Naive thymus-derived CD8-positive, alpha-beta T cell (primary cell): ENCODE results near the gene FNDC7. TPM values are rescaled to one million over a fixed set of nuclear protein-coding genes. Genes with fewer than 3 reads are reported as not detected.
A peak's percentile ranks its signal among the peaks of the same experiment; 100 is the strongest.
"Not testable (repeated sequence)": the region's sequence is repeated elsewhere in the genome, so short reads cannot be mapped to it uniquely, and the experiment has no call there.

Experiments used
- ATAC-seq, 2 donors: fragments of 150-1000 bp; cut with Tn5 transposase in 1 of 2; sonication (Bioruptor Pico), chemical (Tn5 transposase) in 1 of 2; 1 replicate in 1 of 2; 2 replicates in 1 of 2; pipeline ENCODE4 v1.10.0; 2021; ENCODE audit warnings: mild to moderate bottlenecking in 2 of 2, moderate library complexity in 2 of 2
- POLR2A ChIA-PET: fragments of 350-600 bp; sonication (Branson Sonifier 250); formaldehyde crosslinking; loops from one replicate; lab custom pipeline; 2021; ENCODE audit warnings: antibody characterized with exemption; lab: Charles Lee
- DNase-seq, 10 donors: peaks; one replicate each; pipeline versions ENCODE4 v3.0.0 to v3.0.0-alpha.2; 2020 to 2022
- H3K27ac Mint-ChIP-seq, 10 donors: one replicate each; pipeline ENCODE4 v1.8.0; 2020 to 2022; ENCODE audit warnings: mild to moderate bottlenecking in 10 of 10, mixed read lengths in 10 of 10, moderate library complexity in 4 of 10, inconsistent platforms in 1 of 10
- H3K27me3 Mint-ChIP-seq, 5 donors: one replicate each; pipeline ENCODE4 v1.8.0; 2021 to 2022; ENCODE audit warnings: mixed read lengths in 5 of 5
- H3K36me3 Mint-ChIP-seq, 3 donors: one replicate each; pipeline ENCODE4 v1.8.0; 2020 to 2022; ENCODE audit warnings: mixed read lengths in 3 of 3, mild to moderate bottlenecking in 2 of 3, inconsistent platforms in 1 of 3
- H3K4me1 Mint-ChIP-seq, 4 donors: one replicate each; pipeline ENCODE4 v1.8.0; 2021 to 2022; ENCODE audit warnings: mixed read lengths in 4 of 4
- H3K4me3 Mint-ChIP-seq, 10 donors: one replicate each; pipeline ENCODE4 v1.8.0; 2020 to 2022; ENCODE audit warnings: mild to moderate bottlenecking in 10 of 10, mixed read lengths in 10 of 10, moderate library complexity in 6 of 10, inconsistent platforms in 1 of 10
- H3K9me3 Mint-ChIP-seq, 9 donors: one replicate each; pipeline ENCODE4 v1.8.0; 2020 to 2022; ENCODE audit warnings: mixed read lengths in 9 of 9, mild to moderate bottlenecking in 3 of 9, inconsistent platforms in 1 of 9, moderate library complexity in 1 of 9
- polyA plus RNA-seq, 3 donors: library from polyadenylated mRNA; unstranded; fragments of 300-500 nt; fragmentation: Illumina TruSeq; gene quantifications; one replicate each; pipeline ENCODE4 v1.2.3, GENCODE V29; 2021
- total RNA-seq, 8 experiments: library from RNA in 2 of 8; stranded (reverse) in 2 of 8; gene quantifications; one replicate each; pipeline ENCODE4 v1.2.3 and lab custom pipeline; 2021 to 2026

FNDC7 gene
- total and polyA plus RNA-seq, 5 experiments from 2014 or later, result 0.22 to 0.34 TPM; not detected in 3

DNA sequence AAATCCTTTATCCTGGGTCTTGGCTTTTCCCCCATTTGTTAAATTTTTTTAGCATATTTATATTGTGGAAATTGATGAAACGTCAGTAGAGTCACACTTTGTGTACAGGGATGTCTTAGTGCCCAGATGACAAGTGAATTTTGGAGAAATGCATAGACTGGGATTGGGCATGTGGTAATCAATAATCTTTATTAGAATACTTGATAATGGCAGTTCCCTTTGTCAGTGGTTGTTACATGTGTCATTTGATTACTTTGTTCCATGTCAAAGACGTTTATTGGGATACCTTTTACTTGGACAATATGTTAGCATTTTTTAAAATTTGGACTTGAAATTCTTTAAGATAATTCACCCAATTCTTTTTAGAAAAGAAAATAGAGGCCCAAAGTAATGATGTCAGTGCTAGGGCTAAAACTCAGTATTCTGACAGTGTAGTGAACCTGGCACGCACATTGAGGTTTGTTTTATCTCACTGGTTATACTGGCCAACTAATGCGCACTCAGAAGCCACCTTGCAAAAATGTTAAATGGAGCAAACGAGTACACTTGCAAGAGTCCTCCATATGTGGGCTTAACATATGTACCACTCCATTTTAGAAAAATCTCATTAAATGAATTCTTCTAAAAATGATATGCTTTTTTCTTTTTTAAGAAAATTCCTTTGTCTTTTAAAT, 11.4 kb upstream of the FNDC7 start:
- Mint-ChIP-seq H3K4me3 (no peak overlapping the region), H3K27ac (peak overlapping the region; percentile 9 to 97 (median 68)), H3K4me1 (peaks cover 21 to 86% (median 55%) of the 10 kb centered on the region in 4 donors), H3K9me3 (no peaks in the 10 kb centered on the region), H3K27me3 (no peaks in the 10 kb centered on the region), H3K36me3 (peaks cover 0 to 52% (median 40%) of the 10 kb centered on the region in 3 donors)
- POLR2A ChIA-PET, result interaction anchor here (0.6 to 9.8 kb wide), 3 partner anchors 8 to 505 kb away, joined by 3 to 122 read pairs (median 5); partner anchors contain the start of gene PRPF38B
- ATAC-seq, result peak in 1 of 2 donors; percentile 16
- DNase-seq, result peak in 3 of 10 donors; percentile 6 to 22 (median 21)

DNA sequence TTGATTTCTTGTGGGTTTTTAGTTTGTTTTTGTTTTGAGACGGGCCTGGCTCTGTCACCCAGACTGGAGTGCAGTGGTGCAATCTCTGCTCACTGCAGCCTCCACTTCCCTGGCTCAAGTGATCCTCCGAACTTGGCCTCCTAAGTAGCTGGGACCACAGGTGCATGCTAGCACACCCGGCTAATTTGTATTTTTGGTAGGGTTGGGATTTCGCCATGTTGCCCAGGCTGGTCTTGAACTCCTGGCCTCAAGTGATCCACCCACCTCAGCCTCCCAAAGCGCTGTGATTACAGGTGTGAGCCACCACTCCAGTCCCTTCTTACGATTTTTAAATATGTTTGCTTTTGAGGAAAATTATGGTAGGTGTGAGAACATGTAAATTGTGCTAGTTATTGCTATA, 10.6 kb upstream of the FNDC7 start:
- not testable (repeated sequence) for ATAC-seq, H3K27me3 Mint-ChIP-seq, DNase-seq, H3K9me3 Mint-ChIP-seq
- peaks cover 0 to 45% (median 33%) of the 10 kb centered on the region in 3 donors for H3K36me3 Mint-ChIP-seq
- POLR2A ChIA-PET, result interaction anchor here (9.8 kb wide), 1 partner anchor 9 kb away, joined by 122 read pairs; the partner anchor contains the start of gene PRPF38B
- H3K4me3 Mint-ChIP-seq, result peak overlapping the region in 1 of 10 donors; percentile 20
- H3K27ac Mint-ChIP-seq, result peak overlapping the region in 8 of 10 donors; percentile 9 to 97 (median 60)
- peaks cover 21 to 78% (median 50%) of the 10 kb centered on the region in 4 donors for H3K4me1 Mint-ChIP-seq

DNA sequence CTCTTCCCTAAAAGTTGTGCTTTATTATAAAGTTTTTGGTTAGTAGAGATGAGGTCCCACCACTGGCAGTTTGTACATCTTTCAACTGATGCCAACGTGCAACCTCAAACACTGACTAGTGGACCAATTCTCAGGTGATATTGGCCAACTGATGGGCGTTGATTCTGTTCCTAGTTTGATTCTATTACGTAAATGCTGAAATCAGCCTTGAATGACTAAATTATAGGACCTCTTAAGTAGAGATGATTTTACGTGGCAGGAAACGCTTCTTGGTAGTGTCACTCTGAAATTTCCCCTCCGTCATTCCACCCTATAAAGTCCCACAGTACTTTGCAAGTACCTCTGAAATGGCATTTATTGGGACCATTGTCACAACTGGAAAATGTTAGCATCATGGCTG, 8.8 kb upstream of the FNDC7 start:
- H3K27ac Mint-ChIP-seq, result peak overlapping the region; percentile 79 to 97 (median 88)
- POLR2A ChIA-PET, result interaction anchor here (0.5 to 9.8 kb wide), 3 partner anchors 8 to 62 kb away, joined by 3 to 122 read pairs (median 3); partner anchors contain the start of gene PRPF38B
- H3K4me3 Mint-ChIP-seq, result peak overlapping the region in 9 of 10 donors; percentile 30 to 82 (median 65)
- peaks cover 0 to 26% (median 21%) of the 10 kb centered on the region in 3 donors for H3K36me3 Mint-ChIP-seq
- ATAC-seq, result peak; percentile 41 to 69
- peaks cover 27 to 66% (median 42%) of the 10 kb centered on the region in 4 donors for H3K4me1 Mint-ChIP-seq
- H3K27me3 Mint-ChIP-seq, result no peaks in the 10 kb centered on the region
- peak in 5 of 10 donors; percentile 17 to 52 (median 35) for DNase-seq
- no peaks in the 10 kb centered on the region for H3K9me3 Mint-ChIP-seq

DNA sequence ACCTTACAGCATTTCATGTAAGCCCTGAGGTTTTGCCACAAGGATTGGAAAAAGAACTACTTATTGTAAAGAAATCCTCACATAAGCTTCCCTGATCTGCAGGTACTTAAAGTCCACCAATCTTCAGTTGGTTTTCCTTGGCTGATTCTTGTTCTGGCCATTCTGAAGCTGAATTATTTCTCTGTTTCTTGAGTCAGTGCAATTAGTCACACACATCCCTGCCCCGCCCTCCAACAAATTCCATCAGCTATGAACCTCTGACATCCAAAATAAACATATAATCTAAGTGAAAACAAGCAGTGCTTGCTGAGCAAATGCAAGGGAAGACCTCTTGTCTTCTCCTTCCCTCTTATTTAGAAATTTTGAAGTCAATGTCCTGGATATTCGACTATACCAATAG, 8.2 kb upstream of the FNDC7 start:
- Mint-ChIP-seq H3K4me3 (peak overlapping the region in 3 of 10 donors; percentile 30 to 82 (median 71)), H3K4me1 (peaks cover 23 to 63% (median 42%) of the 10 kb centered on the region in 4 donors), H3K27ac (peak overlapping the region in 9 of 10 donors; percentile 63 to 97 (median 88)), H3K27me3 (no peaks in the 10 kb centered on the region), H3K9me3 (no peaks in the 10 kb centered on the region), H3K36me3 (peaks cover 0 to 21% (median 15%) of the 10 kb centered on the region in 3 donors)
- DNase-seq, result no peak
- POLR2A ChIA-PET, result interaction anchor here (0.5 to 9.8 kb wide), 3 partner anchors 8 to 61 kb away, joined by 3 to 122 read pairs (median 3); partner anchors contain the start of genes FNDC7 and PRPF38B
- no peak for ATAC-seq

DNA sequence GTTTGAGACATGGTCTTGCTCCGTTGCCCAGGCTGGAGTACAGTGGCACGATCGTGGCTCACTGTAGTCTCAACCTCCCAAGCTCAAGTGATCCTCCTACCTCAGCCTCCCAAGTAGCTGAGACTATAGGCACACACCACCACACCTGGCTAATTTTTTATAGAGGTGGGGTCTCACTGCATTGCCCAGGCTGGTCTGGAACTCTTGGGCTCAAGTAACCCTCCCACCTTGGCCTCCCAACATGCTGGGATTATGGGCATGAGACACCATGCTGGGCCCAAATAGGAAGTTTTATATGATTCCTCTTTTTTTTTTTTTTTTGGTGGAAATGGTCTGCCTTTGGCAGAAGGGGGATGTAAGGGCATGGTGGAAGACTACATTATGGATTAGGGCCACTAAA, 6.1 kb upstream of the FNDC7 start:
- H3K27ac Mint-ChIP-seq, result peak overlapping the region in 2 of 10 donors; percentile 17 to 68
- no peaks in the 10 kb centered on the region for H3K27me3 Mint-ChIP-seq
- H3K36me3 Mint-ChIP-seq, result peaks cover 0 to 7% (median 5%) of the 10 kb centered on the region in 3 donors
- peaks cover 15 to 45% (median 33%) of the 10 kb centered on the region in 4 donors for H3K4me1 Mint-ChIP-seq
- POLR2A ChIA-PET, result interaction anchor here (9.8 kb wide), 1 partner anchor 13 kb away, joined by 122 read pairs; the partner anchor contains the start of gene PRPF38B
- ATAC-seq (no peak), DNase-seq (no peak)
- H3K9me3 Mint-ChIP-seq, result no peaks in the 10 kb centered on the region
- H3K4me3 Mint-ChIP-seq, result no peak overlapping the region

DNA sequence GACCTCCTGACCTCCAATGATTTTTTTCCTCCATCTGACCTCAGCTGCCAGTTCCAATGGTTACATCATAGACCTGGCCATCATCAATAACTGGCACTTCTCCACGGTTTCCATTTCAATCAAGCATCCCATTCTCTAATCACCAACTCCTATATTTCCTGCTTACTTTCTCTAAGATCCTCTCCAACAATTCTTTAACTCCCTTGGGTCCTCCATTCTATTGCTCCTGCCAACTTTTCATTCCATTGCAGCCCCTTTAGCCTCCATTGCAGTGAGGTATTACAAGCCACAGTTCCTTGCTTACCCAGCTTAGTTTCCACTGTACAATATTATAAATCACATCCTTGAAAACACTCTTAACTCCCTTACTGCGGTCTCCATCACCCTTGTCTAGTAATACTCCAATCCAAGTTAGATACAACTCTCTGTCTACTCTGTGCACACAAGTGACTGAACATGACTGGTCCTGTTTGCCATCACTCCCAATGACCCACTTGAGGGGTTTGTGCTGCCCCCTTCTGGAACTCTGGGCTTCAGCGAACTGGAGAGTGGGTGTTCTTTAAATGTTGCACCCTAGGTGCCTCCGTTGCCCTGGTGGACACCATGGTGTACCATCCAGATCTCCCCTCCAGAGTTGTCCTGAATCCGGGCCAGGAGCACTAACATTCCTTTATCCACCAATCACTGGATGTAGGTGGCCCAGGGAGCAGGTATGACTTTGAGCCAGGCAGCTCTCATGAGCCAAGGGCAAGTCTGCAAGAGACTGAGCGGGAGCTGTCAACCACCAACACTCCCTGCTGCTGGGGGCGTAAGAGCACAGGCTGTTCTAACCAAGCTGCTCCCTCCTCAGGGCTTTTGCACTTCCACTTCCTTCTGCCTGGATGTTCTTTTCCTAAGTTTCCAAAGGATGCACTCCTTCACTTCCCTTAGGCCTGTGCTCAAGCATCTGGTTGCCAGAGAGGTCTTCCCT, 3.7 kb upstream of the FNDC7 start:
- no peaks in the 10 kb centered on the region for H3K27me3 Mint-ChIP-seq
- H3K9me3 Mint-ChIP-seq, result no peaks in the 10 kb centered on the region
- POLR2A ChIA-PET, result interaction anchor here (1.3 to 9.8 kb wide), 3 partner anchors 11 to 48 kb away, joined by 5 to 122 read pairs (median 5); partner anchors contain the start of genes HENMT1 and PRPF38B
- H3K27ac Mint-ChIP-seq, result peak overlapping the region in 6 of 10 donors; percentile 0 to 56 (median 23)
- peak overlapping the region in 2 of 10 donors; percentile 3 to 12 for H3K4me3 Mint-ChIP-seq
- DNase-seq, result peak; percentile 30 to 82 (median 60)
- ATAC-seq, result peak; percentile 84 to 89
- H3K4me1 Mint-ChIP-seq, result peaks cover 15 to 29% (median 26%) of the 10 kb centered on the region in 4 donors
- no peaks in the 10 kb centered on the region for H3K36me3 Mint-ChIP-seq

DNA sequence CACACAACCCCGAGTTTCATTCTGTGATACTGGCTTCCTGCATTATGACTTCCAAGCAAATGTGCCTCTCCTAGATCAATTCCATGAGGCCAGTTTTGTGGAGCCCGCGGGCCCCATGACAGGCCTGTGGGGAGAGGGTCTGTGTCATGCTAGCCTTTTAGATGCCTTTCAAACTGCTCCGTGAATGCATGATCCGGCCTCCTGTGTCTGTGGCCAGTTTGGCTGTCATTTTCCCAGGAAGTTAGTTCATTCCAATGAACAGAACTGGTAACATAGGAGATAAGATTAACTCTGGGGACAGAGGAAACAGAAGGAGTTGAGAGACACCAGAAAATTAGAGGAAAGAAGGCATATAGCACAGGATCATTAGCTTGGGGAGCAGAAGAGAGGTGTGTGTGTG, 3.2 kb downstream of the FNDC7 start:
- H3K4me1 Mint-ChIP-seq, result no peaks in the 10 kb centered on the region
- peaks cover 0 to 12% (median 5%) of the 10 kb centered on the region in 5 donors for H3K27me3 Mint-ChIP-seq
- no peak overlapping the region for H3K4me3 Mint-ChIP-seq
- H3K27ac Mint-ChIP-seq, result peak overlapping the region in 1 of 10 donors; percentile 35
- ATAC-seq (no peak), DNase-seq (no peak)
- no peaks in the 10 kb centered on the region for H3K36me3 Mint-ChIP-seq
- no peaks in the 10 kb centered on the region for H3K9me3 Mint-ChIP-seq
- POLR2A ChIA-PET, result no interaction called here

DNA sequence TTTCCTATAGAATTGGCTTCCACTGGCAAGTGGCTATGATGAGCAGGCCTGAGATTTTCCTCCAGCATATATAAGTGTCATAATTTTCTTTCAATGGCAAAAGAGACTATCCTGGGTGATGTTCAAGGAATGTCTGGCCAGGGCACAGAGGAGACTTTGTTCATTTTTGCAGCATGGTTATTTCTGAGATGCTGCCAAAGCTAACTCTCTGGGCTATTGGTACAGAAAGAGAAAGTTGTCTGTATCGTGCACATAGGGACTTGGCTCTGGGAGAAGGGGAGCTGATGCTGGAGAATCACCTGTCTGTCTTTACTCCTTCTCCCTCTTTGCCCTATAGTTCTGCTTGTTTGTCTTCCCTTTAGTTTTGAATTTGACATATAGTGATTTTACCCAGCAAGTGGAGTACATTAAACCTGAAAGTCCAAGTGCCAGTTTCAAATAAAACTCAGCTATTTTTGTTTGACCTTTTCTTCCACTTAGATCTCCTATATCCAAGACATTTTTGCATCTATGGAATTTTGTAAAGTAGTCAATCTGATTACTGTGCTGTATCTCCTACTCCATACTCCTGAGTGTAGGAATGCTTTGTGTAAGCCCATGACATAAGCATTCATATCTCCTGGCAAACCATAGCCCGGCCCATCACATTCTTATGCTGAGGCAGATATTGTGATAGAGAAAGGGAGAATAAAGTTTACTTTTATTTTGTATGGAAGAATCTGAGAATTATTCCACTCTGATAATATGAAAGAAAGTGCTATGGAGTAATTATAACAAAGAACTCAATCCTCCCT, 3.9 kb downstream of the FNDC7 start:
- no peak for ATAC-seq
- H3K27me3 Mint-ChIP-seq, result peaks cover 0 to 12% (median 5%) of the 10 kb centered on the region in 5 donors
- POLR2A ChIA-PET, result no interaction called here

DNA sequence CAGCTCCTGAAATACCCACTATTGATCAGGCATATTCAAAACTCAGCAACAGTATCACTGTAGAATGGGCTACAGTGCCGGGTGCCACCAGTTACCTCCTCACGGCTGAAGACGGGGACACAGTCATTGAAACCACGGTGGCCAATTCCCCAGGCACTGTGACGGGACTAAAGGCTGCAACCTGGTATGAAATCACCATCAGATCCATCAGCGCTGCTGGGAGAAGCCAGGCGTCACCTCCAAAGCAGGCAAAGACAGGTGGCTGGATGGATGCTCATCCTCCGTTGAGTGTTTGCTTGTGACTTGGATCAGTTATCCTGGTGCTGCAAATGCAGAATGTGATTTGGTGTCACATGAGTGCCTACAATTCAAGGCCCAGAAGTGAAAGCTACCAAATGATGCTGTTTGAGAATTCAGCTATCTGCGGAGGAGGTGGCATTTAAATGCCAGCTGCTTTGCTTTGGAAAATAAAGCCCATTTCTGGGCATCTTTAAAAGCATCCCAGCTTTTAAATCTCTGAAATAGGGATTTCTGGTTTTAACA, 5.1 kb downstream of the FNDC7 start:
- POLR2A ChIA-PET, result interaction anchor here (0.6 kb wide), 1 partner anchor 25 kb away, joined by 3 read pairs; the partner anchor contains the start of gene PRPF38B
- DNase-seq (no peak), ATAC-seq (no peak)
- H3K27ac Mint-ChIP-seq, result no peak overlapping the region
- H3K9me3 Mint-ChIP-seq, result no peaks in the 10 kb centered on the region
- H3K4me1 Mint-ChIP-seq, result no peaks in the 10 kb centered on the region
- no peaks in the 10 kb centered on the region for H3K36me3 Mint-ChIP-seq
- peaks cover 0 to 12% (median 5%) of the 10 kb centered on the region in 5 donors for H3K27me3 Mint-ChIP-seq
- no peak overlapping the region for H3K4me3 Mint-ChIP-seq

More for the DNA sequence above, 3.9 kb downstream of the FNDC7 start:
- H3K4me3 Mint-ChIP-seq, result no peak overlapping the region
- H3K9me3 Mint-ChIP-seq, result no peaks in the 10 kb centered on the region
- H3K4me1 Mint-ChIP-seq, result no peaks in the 10 kb centered on the region
- H3K36me3 Mint-ChIP-seq, result no peaks in the 10 kb centered on the region
- no peak overlapping the region for H3K27ac Mint-ChIP-seq
- no peak for DNase-seq

DNA sequence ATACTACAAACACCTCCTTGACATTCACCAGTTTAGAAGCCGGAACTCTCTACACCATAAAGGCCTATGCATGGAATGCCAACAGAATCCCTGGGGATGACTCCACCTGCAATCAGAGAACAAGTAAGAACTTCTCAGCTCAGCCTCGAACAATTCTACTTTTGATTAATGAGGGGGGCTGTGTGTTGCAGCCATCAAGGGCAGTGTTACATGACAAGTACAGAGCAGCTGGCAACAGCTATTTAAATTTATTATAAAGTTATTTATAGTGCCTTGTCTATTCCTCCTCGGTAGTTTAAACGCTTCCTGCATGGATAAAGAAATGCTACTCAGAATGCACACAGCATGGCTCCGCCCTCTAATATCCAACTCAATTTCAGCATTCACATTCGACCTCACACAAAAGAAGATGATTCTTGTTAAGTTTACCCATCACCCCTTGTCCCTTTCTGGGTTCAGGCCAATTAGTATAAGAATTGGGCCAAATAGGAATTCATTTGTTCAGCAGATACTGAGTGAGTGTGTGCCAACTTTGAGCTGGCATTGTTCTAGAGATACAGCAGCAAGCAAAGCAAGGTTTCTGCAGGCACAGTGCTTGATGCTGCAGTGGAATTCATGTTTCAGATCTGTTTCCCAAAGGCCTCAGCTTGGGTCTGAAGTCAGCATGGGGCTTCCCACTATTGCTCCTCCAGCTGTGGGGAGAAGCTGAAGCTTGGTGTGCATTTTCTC, 6.4 kb downstream of the FNDC7 start:
- DNase-seq, result no peak
- H3K27me3 Mint-ChIP-seq, result peaks cover 0 to 12% (median 5%) of the 10 kb centered on the region in 5 donors
- no peaks in the 10 kb centered on the region for H3K36me3 Mint-ChIP-seq
- no peak for ATAC-seq
- no peak overlapping the region for H3K27ac Mint-ChIP-seq
- no peak overlapping the region for H3K4me3 Mint-ChIP-seq
- POLR2A ChIA-PET, result no interaction called here
- no peaks in the 10 kb centered on the region for H3K9me3 Mint-ChIP-seq
- no peaks in the 10 kb centered on the region for H3K4me1 Mint-ChIP-seq
